ENCODE results near the gene FN3KRP.

The FN3KRP gene

DNA sequence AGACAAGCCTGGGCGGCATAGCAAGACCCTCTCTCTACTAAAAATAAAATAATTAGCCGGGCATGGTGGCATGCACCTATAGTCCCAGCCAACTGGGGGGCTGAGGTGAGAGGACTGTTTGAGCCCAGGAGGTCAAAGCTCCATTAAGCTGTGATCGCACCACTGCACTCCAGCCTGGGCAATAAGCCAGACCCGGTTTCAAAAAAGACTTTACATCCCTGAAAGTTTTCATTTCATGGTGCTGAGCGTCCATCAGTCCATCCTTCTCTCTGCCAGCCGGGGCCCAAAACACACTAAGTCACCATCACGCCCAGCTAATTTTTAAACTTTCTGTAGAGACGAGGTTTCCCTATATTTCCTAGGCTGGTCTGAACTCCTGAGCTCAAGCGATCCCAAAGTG, 28.6 kb upstream of the FN3KRP start:
- DNase-seq, result no peak

DNA sequence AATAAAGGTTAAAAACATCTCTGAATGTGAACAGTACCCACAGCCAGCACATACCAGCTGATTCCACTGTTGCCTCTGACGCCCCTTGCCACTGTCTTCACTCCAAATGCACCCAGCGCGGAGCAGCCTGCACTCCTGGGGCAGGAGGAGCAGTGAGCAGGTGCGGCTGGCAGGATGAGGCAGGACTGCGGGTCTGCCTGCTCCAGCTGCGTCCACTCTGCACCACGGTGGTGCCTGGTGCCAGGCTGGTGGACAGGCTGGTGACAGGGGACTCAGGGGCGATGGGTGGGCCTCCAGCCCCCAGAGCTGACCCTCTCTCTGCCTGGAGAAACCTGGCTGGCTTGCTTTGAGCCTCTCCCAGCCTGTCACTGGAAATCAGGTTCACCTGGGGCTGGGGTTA, 27.4 kb upstream of the FN3KRP start:
- DNase-seq, result no peak

DNA sequence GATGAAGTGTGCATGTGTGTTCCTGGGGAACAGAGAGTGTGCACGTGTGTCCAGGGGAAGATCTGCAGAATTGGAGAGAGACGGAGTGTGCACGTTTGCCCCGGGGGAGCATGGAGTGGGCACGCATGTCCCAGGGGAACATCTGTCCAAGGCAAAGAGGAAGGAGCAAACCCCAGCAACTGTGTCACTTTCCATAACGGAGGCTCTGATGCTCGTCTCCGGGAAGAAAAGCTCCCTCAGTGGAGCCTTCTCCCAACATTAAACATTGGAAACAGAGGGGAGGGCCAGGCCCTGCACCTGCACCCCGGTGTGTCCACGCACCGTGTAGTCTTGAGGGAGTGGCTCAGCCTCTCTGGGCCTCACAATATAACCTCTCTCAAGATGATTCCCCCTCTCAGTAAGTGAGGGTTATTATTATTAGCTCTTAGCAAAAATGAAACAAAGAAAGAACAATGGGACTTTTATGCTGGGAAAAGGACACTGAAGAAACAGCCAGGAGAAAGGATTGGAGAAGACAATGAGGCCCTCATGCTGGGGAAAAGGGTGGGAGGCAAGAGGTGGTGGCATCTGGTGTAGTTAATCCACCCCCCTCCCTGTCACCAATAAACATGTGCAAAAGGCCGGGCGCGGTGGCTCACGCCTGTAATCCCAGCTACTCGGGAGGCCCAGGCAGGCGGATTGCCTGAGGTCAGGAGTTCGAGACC, 25.6 kb upstream of the FN3KRP start:
- DNase-seq, result no peak

DNA sequence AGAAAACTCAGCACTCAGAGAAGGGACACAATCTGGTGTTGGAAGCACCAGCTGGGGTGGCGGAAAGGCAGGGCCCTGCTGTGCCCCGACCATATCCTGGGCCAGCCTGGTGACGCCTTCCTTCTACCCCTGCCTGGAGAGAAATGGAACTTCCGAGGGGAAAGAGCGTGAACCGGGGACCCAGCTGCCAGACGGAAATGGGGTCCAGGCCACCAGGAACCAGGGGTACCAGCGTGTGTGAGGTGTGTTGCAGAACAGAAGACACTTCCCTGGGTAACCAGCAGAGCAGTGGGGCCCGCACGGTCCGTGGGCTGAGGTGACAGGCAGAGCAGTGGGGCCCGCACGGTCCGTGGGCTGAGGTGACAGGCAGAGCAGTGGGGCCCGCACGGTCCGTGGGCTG, 24.8 kb upstream of the FN3KRP start:
- no peak for DNase-seq

DNA sequence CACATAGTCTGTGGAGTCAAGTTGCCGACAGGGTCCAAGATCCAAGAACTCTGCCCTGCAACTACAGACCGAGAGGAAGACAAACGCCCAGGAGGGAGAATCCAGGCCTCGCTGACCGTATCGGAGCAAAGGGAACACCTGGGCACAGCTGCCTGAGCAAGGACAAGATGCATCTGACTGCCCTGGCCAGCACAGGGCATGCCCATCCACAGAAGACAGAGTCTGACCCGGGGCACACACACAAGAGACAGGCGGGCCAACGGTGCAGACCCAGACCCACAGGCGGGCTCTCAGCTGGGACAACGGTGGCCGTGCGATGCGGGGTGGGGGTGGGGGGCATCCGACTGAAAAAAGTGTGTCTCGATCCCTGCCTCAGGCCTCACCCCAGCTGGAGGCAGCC, 24.2 kb upstream of the FN3KRP start:
- no peak for DNase-seq

DNA sequence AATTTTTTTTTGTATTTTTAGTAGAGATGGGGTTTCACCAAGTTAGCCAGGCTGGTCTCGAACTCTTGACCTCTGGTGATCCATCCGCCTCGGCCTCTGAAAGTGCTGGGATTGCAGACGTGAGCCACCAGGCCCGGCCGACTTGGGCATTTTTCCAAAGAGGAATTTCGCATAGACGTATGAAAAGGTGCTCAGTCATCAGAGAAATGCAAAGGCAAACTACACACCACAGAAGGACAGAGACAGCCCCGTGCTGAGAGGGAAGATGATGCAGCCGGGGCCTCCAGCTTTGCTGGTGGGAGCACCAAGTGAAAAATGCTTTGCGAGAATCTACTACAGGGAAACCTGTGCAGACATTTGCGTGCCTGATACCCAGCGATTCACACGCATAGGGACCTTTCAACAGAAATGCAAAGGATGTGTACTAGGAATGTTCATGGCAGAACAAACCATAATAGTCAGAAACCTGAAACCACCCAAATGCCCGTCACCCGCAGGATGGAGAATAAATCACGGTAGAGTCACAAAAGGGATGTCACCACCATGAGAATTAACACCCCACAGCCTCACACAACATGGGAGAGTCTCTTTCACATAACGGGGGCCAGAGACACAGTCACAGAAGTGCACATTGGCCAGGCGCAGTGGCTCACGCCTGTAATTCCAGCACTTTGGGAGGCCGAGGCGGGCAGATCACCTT, 23.2 kb upstream of the FN3KRP start:
- no peak for DNase-seq

DNA sequence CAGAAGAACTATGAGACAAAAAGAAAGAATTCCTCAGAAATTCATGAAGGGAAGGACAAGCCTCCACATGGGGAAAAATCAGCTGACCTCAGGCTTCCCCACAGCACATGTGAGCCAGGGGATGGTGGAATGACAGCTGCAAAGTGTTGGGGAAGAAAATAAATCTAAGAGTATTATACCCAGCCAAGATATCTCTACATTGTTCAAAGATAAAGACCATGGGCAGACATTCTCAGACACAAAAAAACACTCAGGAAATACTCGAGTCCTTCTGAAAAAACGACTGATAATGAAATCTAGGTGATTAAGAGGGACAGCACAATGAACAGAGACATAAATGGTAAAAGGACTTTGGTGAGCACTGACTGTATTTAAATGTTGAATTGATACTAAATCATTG, 21.9 kb upstream of the FN3KRP start:
- no peak for DNase-seq

DNA sequence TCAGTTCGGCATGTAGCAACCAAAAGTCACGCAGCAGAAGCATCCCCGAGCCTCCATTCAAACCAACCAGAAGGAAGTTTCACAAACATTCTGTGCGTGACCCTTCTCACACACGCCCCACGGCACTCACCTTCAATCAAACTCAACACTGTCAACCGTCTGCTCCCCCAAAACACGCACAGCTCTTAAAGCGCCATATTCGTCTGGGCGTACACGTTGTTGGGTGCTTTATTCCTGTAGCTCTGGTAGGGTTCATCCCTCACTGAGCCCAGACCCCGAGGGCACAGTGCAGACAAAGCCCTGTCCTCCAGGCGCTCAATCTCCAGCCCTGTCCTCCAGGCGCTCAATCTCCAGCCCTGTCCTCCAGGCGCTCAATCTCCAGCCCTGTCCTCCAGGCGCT, 20.2 kb upstream of the FN3KRP start:
- DNase-seq, result no peak

DNA sequence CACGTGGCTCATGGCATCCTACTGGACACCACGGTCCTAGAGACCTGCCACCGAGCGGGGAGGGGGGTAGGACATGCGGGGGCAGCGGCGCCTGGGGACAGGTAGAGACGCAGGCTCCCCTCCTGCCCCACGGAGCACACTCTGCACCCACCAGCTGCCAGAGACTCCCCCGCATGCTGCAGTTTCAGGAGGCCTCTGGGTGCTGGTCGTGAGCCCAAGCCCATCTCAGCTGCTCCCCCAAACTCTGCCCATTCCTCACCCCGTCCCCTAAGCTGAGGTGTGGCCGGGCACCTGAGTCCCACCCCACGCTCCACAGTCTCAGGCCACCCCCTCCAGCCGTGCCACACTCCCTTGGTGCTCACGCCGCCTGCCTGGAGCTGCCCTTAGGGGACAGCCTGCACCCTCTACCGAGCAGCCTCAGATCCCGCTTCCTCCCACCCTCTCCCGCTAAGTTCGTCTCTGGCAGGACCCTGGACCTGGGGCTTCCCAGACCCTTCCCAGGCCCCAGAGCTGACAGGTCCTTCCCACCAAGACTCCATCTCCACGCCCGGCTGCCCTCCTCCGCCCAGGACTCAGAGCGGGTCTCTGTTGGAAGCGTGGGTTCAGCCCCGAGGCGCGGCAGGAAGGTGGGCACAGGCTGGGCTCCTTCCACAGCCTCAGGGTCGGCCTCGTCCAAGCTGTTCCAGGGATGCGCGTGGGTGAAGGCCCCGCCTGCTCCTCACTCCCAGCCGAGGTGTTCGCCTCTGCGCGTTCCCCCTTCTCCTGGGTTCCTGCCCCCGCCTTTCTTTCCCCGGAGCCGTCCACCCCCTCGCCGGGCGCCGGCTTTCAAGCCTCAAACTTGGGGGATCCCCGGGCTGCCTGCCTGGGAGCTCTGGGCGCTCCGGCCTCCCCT, 19.3 kb upstream of the FN3KRP start:
- DNase-seq, result peak in 1 of 2 donors; percentile 16

DNA sequence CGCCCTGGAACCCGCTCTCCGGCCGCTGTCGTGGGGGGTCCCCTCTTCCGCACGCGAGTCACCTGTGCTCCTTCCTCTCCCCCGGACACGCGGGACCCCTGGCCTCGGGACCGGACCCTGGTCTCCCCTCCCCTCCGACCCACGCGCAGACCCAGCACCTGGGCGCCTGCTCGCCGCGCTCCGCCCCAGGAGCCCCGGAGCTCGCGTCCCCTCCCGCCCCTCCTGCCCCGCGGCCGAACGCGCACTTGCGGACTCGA, 18.8 kb upstream of the FN3KRP start:
- DNase-seq, result no peak

DNA sequence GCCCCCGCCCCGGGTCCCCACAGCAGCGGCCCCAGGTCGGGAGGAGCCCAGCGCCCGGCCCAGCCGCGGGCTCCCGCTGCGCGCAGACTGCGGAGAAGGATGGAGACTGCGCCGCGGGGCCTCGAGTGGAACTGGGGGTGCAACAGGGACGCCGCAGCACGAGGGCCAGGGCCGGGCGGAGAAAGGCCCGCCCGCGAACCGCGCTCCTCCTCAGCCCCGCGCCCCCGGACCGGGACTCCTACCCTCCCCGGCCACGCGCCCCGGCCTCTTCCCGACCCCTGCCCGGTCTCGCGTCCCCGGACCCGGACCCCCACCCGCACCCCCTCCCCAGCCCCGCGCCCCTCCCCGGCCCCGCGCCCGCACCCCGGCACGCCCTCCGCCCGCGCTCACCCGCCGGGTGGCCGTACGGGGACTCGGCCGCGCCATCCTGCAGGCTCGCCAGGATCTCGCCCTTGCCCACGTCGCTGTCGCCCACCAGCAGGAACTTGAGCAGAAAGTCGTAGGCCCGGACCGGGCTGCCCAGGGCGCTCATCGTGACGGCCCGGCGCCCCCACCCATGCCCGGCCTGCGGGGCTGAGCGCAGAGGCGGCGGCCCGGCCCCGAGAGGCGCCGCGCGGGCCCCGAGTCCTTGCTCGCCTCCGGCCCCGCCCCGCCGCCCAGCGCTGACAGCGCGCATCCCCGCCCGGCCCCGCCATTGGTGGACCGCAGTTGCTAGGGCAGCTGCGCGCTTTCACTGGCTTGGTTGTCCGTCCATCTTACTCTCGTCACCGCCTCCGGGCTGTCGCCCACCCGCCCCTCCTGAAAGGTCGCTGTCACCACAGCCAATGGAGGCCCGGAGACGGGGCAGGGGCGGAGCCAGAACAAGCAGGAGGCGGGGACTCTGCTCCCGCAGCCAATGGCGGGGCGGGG, 18.2 kb upstream of the FN3KRP start, which contains the start of gene RAB40B:
Gene RAB40B, minus strand, starts transcription at position 634 of the 909 bp plus-strand sequence. Its CDS starts 102 bp downstream, at position 532.
- peak; percentile 98 to 99 for DNase-seq

DNA sequence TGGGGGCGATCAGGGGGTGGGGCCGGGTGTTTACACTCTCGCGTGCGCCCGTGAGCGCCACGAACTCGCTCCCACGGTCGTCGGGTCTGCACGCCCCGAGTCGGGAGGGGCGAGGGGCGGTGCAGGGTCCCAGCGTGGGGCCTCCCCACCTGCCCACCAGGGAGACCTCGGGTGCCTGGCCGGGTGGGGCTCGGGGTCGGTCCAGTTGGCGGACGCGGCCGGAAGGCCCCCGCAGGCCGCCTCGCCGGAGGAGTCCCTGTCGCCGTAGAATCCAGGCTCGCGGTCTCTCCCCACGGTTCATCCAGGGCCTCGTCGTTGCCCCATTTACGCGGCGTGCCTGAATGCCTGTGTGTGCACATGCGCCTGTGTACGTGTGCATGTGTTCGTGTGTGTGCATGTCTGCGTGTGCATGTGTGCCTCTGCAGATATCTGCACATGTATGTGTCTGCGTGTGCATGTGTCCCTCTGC, 17.5 kb upstream of the FN3KRP start:
- DNase-seq, result no peak

DNA sequence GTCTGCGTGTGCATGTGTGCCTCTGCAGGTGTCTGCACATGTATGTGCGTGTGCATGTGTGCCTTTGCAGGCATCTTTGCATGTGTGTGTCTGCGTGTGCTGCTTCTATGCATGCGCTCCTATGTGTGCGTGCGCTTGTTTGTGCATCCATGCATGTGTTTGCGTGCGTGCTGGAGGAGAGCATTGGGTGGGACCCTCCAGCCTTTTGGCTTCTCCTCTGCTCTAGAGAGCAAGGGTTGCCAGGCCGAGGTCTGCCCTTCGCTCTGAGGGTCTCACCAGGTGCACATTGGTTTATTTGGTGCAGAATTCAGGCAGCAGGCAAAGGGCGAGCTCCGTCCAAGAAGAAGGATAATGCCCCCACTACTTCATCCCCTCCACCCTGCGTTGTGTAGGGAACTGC, 17.0 kb upstream of the FN3KRP start:
- DNase-seq, result no peak

DNA sequence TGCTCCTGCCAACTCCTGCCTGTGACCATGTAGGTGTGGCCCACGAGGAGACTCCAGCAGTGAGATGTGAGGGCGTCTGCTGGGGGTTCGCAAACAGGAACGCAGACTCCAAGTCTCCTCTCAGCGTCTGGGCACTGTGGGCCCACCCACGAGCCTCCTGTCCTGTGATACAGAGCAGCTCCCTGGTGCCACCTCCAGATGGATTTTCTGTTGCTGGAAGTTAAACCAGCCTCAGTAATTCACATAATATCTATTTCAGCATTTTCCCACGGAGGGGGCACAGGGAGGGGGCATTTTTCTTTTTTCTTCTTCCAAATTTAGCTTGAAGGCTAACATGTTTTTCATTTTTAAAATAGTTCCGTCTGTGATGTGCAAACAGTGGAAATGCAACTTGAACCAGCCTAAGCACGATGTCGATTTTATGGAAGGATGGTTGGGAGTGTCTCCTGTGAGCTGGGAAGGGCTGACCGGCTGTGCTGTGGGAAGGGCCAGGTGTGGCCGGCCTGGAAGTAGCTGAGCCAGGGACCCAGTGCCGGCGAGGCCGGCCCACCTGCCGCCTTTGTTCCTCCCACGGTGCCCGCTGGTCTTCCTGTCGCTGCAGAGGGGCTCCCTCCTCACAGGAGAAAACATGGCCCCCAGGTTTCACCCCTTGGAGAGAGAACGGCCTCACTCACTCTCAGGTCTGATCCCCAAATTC, 14.1 kb upstream of the FN3KRP start:
- DNase-seq, result no peak

DNA sequence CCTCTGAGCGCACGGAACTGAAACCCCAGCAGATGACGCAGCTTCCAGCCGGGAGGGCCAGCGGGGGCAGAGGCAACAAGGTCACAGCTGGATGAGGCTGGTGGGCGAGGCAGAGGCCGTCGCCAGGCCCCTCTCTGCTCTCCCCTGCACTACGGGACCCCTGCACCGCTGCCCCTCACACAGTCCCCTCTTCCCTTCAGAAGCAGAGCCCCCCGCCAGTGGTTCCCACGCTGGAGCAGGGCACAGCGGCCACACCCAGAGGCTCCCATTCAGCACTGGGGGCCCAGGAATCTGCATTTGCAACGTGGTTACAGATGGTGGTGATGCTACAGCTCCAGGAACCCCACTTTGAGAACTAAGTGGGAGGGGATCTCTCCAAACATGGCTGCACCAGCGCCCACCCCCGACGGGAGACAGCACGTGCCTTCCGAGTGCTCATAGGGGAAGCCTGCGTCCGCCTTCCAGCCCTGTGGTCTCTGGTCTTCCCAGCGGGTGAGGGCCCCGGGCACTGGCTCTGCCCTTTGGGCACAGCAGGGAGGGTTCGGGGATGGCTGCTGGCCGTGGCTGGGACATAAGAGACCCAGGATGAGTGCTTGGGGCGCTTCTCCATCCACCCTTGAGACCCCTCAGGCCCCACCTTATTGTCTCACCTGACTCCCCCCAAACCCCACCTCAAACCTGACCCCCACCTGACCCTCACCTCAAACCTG, 13.3 kb upstream of the FN3KRP start:
- DNase-seq, result no peak

DNA sequence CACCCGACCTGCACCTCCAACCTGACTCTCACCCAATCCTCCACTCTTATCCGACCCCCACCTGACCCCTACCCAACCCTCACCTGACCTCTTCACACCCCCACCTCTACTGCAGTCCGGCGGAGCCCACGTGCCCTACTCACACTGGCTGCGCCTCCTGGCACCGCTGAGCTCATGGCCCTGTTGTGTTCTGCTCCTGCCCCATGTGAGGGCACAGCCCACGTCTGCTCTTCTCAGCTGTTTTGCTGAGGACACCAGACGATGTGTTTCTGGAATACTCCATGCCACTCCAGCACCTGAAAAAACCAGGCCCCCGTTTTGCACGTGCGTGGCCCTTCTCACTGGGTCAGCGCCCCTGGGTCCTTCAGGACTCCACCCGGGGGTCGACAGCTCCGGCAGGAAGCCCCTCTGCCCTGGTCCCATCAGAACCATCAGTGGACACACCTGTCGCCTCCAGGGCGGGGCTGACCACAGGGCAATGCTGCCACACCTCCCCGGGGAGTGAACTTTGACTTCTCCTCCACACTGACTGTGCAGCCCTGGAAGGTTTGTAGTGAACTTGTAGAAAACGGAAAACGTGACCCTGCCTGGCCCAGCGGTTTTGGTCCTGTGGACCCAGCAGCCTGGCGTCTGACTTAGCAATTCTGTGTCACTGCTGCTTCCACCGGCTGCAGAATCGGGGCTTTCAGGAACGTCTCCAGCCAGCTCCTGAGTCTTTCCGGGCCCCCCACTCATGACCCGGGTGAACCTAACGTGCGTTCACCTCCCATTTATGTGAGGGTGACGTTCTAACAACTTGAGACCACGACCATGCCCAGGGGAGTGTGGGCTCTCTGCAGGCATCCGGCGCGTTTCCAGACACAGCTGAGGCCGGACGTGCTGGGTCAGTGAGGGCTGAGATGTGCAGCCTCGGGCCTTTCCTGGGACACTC, 12.3 kb upstream of the FN3KRP start:
- DNase-seq, result no peak

DNA sequence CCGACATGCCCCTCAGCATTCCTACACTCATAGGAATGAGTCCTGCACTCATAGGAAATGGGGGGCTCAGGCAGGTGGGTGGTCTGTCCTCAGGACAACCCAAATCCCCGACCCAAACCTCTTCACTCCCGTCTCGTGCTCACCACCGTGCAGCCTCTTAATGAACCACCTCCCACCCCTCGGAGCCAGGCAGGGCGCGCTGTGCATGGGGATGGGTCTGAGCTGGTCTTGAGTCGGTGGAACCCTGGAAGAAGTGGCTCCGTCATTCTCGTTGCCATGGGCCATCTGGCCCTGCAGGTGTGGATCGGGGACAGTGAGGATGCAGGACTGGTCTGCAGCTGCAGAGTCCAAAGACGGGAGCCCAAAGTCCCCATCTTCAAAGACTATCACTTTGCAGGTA, 11.6 kb upstream of the FN3KRP start:
- DNase-seq, result no peak

DNA sequence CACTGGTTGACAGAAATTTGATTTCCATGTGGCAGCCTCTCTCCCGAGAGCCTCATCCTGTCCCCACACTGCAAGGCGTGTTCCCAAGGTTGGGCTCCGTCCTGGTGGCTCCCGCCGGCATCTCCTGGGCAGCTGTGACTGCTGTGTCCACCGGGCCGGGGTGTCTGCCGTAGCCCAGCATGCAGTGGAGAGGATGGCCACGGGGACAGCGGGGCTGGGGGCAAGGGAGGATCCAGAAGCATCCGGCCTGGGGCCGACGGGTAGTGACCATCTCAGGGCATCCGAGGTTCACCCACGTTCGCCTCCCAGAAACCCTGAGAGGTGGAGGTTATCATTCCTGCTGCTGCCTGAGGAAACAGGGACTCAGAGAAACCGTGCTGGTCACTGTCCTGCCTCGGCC, 10.8 kb upstream of the FN3KRP start:
- DNase-seq, result no peak

DNA sequence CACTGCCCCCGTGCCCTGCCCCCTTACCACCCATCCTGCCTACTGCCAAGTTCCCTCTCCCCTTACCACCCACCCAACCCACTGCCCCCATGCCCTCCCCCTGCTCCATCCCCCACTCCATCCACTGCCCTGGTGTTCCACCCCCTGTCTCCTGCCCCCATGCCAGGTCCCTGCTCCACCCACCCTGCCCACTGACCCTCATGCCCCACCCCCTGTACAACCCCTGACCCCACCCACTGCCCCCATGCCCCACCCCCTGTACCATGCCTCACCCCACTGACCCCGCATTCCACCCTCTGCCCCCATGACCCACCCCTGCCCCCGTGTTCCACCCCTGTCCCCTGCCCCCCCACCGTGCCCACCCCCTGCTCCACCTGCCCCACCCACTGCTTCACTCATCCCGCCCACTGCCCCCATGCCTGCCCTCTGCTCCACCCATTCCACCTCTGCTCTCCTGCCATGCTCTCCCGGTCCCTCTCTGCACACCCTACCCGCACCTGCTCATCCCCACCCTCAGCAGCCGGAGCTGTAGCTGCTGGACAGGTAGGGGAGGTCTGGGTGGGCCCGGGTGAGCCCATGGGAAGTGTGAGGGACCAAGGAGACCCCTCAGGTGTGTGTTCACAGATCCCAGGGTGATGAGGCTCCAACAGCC, 7.4 kb upstream of the FN3KRP start:
- DNase-seq, result no peak
